Cerebellar nuclear complex (tissue), 1 donor: ENCODE results near the gene CHD2.
"Not testable (repeated sequence)": the region's sequence is repeated elsewhere in the genome, so short reads cannot be mapped to it uniquely, and the experiment has no call there.

Experiments
- DNase-seq, 2 experiments: peaks; one replicate each; lab custom pipeline; 2025; lab: John Stamatoyannopoulos, UW

CHD2 gene

GRCh38 chr15:92906020-92906419 is 5.9 kb downstream of the CHD2 start:
- DNase-seq: no peak

- no peak for DNase-seq
Measured at GRCh38 chr15:92906563-92907081, 6.5 kb downstream of the CHD2 start.

GRCh38 chr15:92907229-92907628 is 7.1 kb downstream of the CHD2 start:
- DNase-seq: no peak

GRCh38 chr15:92907896-92908712 is 8.0 kb downstream of the CHD2 start:
- no peak for DNase-seq

- DNase-seq: no peak
Measured at GRCh38 chr15:92908713-92909057, 8.6 kb downstream of the CHD2 start.

GRCh38 chr15:92909136-92909781 is 9.1 kb downstream of the CHD2 start:
- no peak for DNase-seq

- no peak for DNase-seq
Measured at GRCh38 chr15:92910451-92910850, 10.3 kb downstream of the CHD2 start.

- DNase-seq: no peak
Measured at GRCh38 chr15:92914103-92914499, 14.0 kb downstream of the CHD2 start.

- no peak for DNase-seq
Measured at GRCh38 chr15:92914768-92915221, 14.7 kb downstream of the CHD2 start.

- DNase-seq: no peak
Measured at GRCh38 chr15:92915766-92916435, 15.8 kb downstream of the CHD2 start.

- peak in 1 of 2 experiments; percentile 48 for DNase-seq
Measured at GRCh38 chr15:92917598-92918407, 17.7 kb downstream of the CHD2 start.

- not testable (repeated sequence) for DNase-seq
Measured at GRCh38 chr15:92918881-92919280, 18.8 kb downstream of the CHD2 start.

GRCh38 chr15:92920595-92921161 is 20.6 kb downstream of the CHD2 start:
- DNase-seq: no peak

GRCh38 chr15:92921215-92922131 is 21.3 kb downstream of the CHD2 start:
- DNase-seq: no peak

- DNase-seq: no peak
Measured at GRCh38 chr15:92922418-92923002, 22.4 kb downstream of the CHD2 start.

- DNase-seq: peak in 1 of 2 experiments; percentile 40
Measured at GRCh38 chr15:92924216-92924615, 24.1 kb downstream of the CHD2 start.

- DNase-seq: no peak
Measured at GRCh38 chr15:92925454-92925853, 25.3 kb downstream of the CHD2 start.

GRCh38 chr15:92928225-92928750 is 28.2 kb downstream of the CHD2 start:
- DNase-seq: no peak

GRCh38 chr15:92929002-92929401 is 28.9 kb downstream of the CHD2 start:
- no peak for DNase-seq
